ENCODE results near the gene MCIDAS.

- TF ChIP-seq POLR2AphosphoS5 (IDR thresholded peaks at IDR 0.05; ENCODE audit: low read depth, low read length) (no peak), TAF1 (IDR thresholded peaks at IDR 0.05; ENCODE audit: borderline replicate concordance, insufficient read depth, low read length) (no peak)
Observed at GRCh38 chr5:55236800-55237199, 9.7 kb upstream of the MCIDAS start.

Measured in PFSK-1 (cell line).